HL-60/S4 treated with retinoic acid at 250 ng/mL for 4 days and 3 days (cell line): ENCODE results near the gene ANKUB1.

Source experiments
- in situ Hi-C: fragments of 300-500 bp; cut with MboI; formaldehyde crosslinking; loops from 2 replicates; pipeline ENCODE4 v1.7.0; 2022; ENCODE audit warnings: low sequenced_read_pairs

Gene ANKUB1

GRCh38 chr3:149713730-149714654 lies 78.4 kb downstream of the ANKUB1 start:
- in situ Hi-C loops = no loop called here
